Measurements from ENCODE around the gene SLAMF7.

DNA sequence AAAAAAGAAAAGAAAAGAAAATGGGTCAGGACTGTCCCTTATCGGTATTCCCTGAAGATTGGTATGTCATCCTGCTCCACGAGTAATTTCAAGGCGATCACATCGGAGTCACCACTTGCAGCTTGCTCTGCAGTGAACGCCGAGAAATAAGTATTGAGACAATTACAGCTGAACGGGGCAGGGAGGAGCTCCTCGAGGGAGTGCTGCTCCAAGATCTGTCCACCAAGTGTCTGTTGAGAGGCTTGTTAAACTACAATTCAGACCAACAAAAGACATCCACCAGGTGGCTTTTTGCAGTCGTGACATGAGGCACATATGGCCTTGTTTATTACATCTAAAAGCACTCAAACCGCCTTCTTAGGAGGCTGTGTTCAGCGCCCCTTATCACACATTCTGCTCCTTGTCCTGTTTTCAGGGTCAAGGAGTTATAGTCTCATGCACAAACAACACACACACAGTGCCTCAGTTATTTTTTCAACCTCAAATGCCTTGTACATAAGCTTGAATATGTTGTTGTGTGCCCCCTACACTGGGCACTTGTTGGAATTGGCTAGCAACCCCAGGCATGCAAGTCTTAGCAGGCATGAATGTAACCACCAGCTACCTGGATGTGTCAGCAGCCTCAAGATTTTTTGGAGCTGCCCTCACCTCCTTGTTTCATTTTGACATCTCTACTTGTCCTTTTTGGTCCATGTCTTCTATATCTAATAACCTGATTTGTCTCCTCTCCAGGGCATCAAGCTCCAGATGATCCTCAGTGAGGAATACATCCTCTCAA lies 14.4 kb upstream of the SLAMF7 start:
- TF ChIP-seq, protein P1, sequence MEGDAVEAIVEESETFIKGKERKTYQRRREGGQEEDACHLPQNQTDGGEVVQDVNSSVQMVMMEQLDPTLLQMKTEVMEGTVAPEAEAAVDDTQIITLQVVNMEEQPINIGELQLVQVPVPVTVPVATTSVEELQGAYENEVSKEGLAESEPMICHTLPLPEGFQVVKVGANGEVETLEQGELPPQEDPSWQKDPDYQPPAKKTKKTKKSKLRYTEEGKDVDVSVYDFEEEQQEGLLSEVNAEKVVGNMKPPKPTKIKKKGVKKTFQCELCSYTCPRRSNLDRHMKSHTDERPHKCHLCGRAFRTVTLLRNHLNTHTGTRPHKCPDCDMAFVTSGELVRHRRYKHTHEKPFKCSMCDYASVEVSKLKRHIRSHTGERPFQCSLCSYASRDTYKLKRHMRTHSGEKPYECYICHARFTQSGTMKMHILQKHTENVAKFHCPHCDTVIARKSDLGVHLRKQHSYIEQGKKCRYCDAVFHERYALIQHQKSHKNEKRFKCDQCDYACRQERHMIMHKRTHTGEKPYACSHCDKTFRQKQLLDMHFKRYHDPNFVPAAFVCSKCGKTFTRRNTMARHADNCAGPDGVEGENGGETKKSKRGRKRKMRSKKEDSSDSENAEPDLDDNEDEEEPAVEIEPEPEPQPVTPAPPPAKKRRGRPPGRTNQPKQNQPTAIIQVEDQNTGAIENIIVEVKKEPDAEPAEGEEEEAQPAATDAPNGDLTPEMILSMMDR (IDR thresholded peaks at IDR 0.05) = no peak
- no peak for TF ChIP-seq POLR2A (IDR thresholded peaks at IDR 0.05)
